NCI-H524 treated with DMSO at 0.1 percent for 48 hours (cell line): ENCODE results near the gene PCSK1.

Experiments used
- DNase-seq: peaks from one replicate; lab custom pipeline; 2025; lab: John Stamatoyannopoulos, UW

Gene PCSK1

DNA sequence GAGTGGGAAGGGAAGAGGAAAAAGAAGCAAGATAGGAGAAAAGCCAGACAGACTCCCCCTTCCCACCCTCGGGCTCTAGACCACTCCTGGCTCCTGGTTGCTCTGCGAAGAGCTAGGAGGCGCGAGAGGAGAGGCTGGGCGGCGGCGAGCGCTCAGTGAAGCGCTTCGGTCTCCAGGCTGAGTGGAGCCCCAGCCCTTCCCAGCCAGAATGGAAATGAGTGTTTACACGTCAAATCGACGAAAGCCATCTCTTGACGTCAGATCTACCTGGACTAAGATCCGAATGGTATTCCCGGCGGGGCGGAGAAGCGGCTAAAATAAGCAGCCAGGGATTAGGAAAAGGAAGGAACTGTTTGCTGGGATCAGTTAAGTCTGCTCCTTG, at the start of gene PCSK1:
Gene PCSK1 (minus strand): TSS at position 183 of the 382 bp plus-strand sequence. CDS start 206 bp downstream, outside the sequence.
- DNase-seq = no peak

GRCh38 chr5:96481867-96482266, 48.8 kb upstream of the PCSK1 start:
- DNase-seq = no peak

GRCh38 chr5:96481009-96481786, 48.1 kb upstream of the PCSK1 start:
- DNase-seq = no peak

DNA sequence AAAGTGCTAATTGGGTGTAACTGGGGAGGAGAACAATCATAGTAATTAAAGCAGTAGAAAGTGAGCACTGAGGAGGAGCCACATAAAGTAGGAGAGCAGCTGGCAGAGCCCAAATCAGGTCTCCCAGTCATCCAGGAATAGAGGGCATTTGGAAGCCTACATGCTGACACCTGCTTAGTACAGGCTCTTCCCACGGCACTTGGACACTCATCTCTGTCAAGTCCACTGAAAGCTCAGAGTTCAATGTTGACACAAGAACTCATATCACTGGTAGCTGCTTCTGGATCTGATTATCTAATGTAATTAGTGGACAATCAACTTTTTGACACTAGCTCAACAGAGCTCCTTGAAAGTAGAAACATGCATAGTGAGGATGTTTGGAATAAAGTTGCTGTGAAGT, 45.9 kb upstream of the PCSK1 start:
- DNase-seq = no peak

DNA sequence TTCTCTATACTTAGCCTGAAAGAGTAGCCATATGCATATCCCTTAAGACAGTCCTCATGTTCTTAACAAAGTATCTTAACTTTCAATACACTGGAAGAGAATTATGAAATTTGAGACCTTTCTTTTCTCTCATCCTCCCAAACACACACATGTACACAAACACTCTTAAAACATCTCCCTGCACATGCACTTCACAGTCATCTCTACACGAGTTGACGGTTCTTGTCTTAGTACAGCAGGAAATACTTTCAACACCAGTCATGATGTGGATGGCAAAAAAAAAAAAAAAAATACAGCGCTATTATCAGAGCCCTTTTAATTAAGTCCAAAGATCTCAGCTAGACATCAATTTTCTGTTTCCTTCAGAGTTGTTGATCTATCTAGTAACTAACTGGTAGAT, 43.6 kb upstream of the PCSK1 start:
- peak; percentile 49 for DNase-seq

GRCh38 chr5:96474073-96474472, 41.0 kb upstream of the PCSK1 start:
- no peak for DNase-seq

DNA sequence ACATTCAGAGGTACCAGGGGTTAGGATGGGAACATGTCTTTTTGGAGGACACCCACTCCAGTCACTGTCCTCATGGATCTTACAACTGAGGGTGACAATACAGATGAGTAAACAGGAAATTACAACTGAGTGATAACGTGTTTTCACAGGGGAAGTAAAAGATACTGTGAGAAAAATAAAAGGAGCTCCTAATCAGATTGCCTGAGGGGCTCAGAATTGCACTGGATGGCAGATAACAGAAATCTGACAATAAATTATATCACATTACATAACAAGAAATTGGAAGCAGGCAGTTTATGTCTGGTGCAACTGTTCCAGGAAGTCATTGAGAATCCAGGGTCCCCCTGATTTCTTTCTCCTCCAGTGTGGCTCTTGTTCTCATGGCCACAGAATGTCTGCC, 40.1 kb upstream of the PCSK1 start:
- no peak for DNase-seq

DNA sequence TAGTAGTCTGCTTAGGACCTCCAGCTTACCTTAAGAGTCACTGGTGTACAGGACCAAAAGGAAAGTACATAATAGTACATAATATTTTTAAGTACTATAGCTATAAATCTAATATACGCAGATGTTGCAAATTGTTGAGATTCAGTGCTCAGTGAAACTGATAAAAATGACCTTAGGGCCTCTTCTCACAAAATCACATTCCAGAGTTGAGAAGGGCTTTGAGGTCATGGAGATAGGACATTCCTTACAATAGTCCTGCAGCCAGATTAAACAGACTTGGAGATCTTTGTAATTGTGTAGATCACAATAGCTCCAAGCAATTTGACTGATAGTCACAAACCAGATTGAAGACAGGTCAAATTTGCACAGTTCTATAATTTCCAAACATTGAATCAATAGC, 37.7 kb upstream of the PCSK1 start:
- DNase-seq = no peak

- no peak for DNase-seq
Observed at GRCh38 chr5:96468956-96469355, 35.9 kb upstream of the PCSK1 start.

- no peak for DNase-seq
Observed at GRCh38 chr5:96463091-96463490, 30.0 kb upstream of the PCSK1 start.

DNA sequence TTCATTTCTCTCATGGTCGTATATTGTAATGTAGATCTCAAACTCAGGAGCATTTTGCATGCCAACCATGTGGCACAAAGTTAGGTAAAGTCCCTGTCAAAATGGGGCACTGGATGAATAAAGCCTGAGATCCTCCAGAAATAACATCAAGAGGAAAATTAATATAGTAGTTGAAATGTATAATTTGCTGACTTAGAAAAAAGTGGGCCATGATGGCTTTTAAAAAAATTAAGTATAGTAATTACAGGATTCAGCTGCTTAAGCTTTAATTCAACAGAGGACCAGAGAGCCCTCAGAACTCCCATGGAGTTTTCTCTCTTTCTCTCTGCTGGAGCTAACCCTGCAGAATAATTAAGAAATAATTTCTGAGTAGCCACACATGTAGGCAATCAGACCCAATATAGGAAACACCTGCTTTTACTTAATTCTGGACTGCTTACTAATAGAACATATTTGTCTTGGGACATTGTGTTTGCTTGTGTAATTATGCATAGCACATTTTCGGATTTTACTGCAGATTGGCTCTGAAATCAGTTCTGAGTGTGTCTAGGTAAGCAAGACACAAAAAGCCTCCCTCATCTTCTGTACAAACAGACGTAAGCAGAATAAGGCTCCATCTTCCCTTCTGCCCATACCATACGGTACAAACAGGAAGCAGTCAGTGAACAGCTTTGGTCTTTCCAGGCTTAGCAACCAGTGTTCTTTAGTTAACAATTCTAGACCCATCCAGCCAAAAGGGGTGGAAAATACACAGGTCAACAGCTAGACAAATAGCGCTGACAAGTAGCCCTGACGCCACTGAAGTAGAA, 26.5 kb upstream of the PCSK1 start:
- DNase-seq = peak; percentile 49

- DNase-seq = no peak
Observed at GRCh38 chr5:96458176-96458575, 25.1 kb upstream of the PCSK1 start.

DNA sequence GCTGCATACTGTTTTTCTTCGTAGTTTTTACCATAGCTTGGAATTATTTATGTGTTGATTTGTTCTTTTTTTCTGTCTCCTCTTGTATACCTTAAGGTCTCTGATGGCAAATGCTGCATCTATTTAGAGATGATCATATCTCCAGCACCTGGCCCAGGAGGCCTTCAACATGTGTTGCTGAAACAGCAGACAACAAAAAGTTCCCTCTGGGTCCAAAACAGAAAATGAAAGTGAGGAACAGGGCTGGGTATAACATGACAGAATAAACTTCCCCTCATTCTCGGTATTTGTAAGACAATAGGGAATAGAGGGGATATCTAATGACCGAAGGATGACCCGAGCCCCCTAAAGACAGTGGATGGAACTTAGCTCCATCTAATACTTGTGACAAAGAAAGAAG, 22.7 kb upstream of the PCSK1 start:
- DNase-seq = no peak

GRCh38 chr5:96453394-96453793, 20.3 kb upstream of the PCSK1 start:
- no peak for DNase-seq

DNA sequence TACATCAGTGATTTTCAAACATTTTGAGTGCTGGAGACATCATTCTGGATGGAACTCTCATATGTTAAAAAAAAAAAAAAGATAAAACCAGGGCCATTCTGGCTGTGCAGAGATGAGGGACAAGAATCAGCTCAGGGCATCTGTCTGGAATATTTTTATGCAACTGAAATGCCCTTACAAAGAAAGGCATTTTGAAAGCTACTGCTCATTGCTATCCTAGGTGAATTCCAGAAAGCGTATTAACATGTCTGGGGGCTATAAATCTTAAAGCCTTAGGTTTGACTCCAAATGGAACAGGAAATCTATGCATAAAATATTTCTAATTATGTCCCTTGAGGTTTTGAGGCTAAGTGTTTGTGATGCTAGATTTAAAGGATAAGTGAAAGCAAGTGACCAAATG, 14.9 kb upstream of the PCSK1 start:
- DNase-seq = no peak

DNA sequence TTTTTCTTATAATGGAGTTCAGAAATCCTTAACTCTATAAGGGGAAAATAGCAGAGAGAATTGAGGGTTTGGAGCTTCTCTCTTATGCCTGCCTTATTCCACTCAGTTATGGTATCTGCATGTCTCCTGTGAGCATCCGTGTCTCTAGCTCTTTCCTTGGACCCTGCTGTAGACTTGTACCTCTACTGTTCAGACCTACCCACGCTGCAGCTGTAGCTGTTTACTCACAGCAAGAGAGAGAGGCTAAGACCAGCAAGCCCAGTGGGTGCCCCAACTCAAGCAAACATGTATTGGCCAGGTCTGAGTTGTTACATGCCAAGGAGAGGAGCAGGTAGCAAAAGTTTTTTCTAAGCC, 7.1 kb upstream of the PCSK1 start:
- no peak for DNase-seq

- DNase-seq = no peak
Observed at GRCh38 chr5:96439477-96440184, 6.6 kb upstream of the PCSK1 start.

GRCh38 chr5:96434201-96434645, 1.2 kb upstream of the PCSK1 start:
- DNase-seq = peak; percentile 28

DNA sequence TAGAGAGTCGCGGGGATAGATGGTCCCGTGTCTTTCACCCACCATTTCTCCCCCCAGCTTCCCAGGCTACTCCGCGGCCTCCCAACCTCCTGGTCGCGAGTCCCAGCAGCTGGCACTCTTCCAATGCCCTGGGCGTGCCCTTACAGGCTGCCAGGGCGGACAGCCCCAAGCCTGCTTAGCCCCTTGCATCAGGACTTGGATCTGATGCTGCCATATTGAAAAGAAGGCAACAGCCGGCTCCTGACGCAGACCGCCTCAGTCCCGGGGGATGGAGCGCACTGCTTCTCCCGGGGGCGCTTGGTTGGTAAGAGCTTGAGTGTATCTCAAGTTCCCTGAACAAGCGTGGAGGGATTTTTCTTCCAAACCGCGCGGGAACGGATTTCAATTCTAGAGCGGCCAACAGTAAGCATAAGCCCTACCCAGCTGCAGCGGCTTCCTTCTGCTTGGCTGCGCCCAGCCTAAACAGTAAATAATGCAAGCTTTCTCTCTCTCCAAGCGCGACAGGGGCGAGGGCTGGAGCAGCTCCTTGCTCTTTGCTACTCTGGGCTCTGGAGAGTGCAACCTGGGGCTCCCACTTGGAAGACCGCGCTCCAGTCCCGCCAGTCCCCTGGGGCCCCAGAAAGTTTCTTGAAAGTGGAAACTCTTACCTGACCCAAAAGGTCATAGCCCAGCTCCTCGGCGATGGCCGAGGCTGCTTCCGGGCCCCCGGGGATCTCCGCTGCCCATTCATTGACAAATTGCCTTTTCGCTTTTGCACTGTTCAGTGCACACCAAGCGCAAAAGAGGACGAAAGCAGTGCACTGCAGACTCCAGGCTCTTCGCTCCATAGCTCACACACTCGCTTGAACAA, 607 bp downstream of the PCSK1 start:
- DNase-seq = peak; percentile 24

DNA sequence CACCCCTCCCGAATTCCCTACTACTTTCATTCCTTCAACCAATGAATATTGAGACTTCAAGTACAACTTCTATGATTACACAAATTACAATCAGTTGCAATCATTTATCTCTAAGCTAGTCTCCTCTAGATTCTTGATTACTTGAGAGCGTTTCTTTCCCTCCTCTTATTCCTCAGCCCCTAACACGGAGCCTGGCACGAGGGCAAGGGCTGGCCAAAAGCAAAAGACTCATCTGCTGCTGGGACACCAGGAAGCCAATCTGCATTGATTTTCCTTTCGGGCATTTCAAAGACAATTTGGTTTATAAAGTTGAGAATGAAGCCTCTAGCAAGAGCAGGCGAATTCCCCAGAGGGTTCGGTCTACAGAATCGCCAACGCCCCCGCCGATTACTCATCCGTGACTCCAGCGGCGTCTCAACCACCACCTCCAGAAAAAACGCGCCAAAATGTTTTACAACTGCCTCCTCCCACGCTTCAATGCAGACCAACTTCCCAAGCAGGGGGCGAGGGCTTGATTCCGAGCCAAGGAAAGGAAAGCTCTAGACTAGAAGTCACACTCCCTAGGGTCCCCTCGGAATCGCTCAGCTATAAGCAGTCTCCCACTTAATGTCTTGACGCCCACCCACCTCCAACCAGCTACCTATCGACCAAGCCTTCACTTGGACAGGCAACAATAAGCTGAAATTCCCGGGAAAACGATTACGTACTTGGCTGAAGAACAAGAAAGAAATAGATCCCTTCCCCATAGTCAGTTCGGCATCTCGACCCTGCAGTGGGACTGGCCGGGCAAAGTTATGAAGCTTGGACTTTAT, 1.5 kb downstream of the PCSK1 start:
- peak; percentile 59 for DNase-seq

GRCh38 chr5:96427824-96428223, 5.2 kb downstream of the PCSK1 start:
- DNase-seq = no peak
